Muscle of back (tissue), 11 donors: ENCODE measurements around the gene COL11A2. TPM values are rescaled to one million over a fixed set of nuclear protein-coding genes. Genes with fewer than 3 reads are reported as not detected.

Experiments used
- DNase-seq, 3 donors: peaks; one replicate each; pipeline versions ENCODE4 v3.0.0 to v3.0.0-alpha.2; 2013
- polyA plus RNA-seq, 10 donors: library from polyadenylated mRNA; unstranded; fragments of 120-200 nt; gene quantifications; one replicate each; pipeline ENCODE4 v1.2.1, GENCODE V29; 2013; ENCODE audit not compliant: insufficient read length in 10 of 10

COL11A2 gene
- polyA plus RNA-seq, 10 donors: 20.5 to 134 (median 61.0) TPM

- no peak for DNase-seq
These were observed 2.2 kb upstream of the COL11A2 start for GRCh38 chr6:33194431-33194979.

DNA sequence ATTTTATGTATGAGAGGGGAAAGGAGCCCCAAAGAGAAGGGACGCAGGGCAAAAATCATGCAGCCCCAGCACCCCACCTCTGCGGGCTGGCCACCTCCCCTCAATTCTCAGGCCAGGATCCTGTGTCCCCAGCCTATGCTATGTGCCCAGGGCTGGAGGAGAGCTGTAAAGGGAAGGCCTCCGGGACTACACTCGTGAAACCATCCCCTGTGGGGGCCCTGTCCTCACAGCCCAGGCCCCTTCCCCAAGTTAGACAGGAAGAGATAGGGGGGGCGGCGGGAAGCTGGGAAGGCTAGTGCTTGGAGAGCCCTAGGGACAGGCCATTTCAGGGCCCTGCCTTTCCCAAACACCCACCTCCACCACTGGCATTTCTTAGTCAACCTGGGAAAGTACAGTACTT, 1.4 kb upstream of the COL11A2 start:
- no peak for DNase-seq

- peak in 1 of 3 donors; percentile 42 for DNase-seq
These were observed 670 bp upstream of the COL11A2 start for GRCh38 chr6:33192671-33193602.

DNA sequence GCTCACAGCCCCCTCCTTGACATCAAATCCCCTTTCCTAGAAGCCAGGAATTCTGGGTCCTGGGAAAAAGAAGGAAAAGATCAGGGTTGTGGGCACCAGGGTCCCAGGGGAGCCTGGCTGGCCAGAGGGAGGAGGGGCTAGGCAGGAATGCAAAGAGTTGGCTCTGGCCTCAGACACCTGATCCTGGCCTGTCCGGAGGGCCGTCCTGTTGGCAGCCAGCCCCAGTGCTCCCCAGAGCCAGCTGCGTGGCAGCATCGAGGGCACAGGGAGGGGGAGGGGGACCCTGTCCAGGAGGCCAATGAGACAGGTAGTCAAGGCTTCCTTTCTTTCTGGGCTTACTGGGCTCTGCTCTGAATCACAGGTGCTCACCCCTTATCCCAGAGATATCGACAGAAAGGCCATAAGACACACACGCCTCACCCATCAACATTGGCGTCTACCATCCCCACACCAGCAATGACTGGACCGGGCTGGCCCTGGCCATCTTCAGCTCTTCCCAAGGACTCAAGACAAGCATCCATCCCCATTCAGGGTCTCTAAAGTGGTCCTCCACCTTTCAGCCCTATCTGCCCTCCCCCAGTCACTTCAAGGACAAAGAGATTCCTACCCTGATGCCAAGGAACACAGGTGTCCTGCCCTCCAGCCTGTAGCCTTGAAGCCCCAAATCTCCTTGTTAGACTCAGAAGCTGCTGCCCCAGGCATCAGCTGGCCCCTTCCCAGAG, 723 bp downstream of the COL11A2 start:
- DNase-seq: peak; percentile 34 to 51 (median 46)

DNA sequence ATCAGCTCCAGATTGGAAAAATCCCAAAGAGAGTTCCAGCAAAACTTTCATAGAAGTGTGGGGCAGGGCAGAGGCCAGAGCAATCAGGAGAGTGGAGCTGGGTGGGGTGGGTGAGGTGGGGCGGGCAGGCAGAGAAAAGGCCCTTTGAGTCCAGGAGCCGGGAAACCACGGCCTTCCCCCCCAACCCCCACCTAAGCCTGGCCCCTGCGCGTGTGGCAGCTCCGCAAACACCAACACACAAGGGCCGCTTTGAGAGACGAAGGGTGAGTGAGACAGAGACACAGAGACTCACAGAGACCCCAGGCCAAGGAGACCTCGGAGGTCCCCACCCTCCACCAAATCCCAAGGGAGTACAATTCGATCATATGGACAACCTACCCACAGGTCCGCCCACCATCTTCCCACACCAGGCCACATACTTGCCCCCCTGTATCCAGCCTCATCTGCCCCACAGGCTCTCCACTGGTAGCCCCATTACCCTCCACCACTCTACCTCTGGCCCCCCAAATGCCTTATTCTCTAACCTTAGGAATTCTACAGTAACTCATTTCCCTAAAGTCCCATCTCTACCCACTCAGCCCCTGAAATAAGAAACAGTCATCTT, 1.7 kb downstream of the COL11A2 start:
- DNase-seq: no peak

GRCh38 chr6:33189625-33190448, 2.4 kb downstream of the COL11A2 start:
- peak in 2 of 3 donors; percentile 46 to 71 for DNase-seq

- no peak for DNase-seq
These were observed 3.1 kb downstream of the COL11A2 start for GRCh38 chr6:33189164-33189563.

- no peak for DNase-seq
These were observed 4.5 kb downstream of the COL11A2 start for GRCh38 chr6:33187809-33188208.

DNA sequence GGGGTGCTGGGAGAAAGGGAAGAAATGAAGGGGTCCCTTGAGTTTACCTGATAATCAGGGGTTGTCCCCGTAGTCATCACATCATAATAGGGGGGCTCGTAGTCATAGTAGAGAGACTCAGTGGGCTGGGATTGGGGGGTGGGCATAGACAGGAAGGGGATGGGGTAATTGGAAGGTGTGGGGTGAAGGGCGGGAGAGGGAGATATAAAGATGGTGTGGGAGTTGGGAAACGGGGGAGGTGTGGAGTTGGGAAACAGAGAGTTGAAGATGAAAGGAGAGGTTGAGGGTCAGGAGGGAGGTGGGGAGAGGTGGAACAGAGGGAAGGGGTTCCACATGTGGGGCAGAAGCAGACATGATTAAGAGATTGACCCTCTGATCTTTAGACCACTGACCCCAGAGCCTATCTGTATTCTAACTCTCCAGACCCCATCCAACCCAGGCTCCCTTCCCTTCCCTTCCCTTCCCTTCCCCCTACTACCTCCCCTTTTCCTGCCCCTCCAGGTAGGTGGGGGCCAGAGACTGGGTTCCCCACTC, 6.5 kb downstream of the COL11A2 start:
- DNase-seq: no peak

DNA sequence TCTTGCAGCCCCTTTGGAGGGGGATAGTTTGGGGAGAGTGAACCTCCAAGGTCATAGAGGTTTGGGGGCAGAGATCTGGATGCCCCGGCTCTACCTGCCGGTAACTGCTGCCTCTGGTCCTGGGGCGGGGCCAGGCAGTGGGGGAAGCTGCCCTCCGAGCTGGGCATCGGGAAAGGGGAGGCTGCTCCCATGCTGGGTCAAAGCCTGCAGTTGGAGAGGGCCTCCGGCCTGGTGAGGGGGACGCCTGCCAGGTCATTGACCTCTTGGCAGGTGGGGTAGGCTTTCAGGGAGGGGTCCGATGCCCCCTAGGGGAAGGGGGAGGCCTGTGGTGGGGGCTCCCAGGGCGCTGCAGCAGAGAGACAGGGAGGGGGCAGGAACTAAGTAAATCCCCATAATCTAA, 7.1 kb downstream of the COL11A2 start:
- no peak for DNase-seq

- no peak for DNase-seq
These were observed 9.1 kb downstream of the COL11A2 start for GRCh38 chr6:33183071-33183683.

GRCh38 chr6:33181141-33181540, 11.1 kb downstream of the COL11A2 start:
- no peak for DNase-seq

- no peak for DNase-seq
These were observed 13.4 kb downstream of the COL11A2 start for GRCh38 chr6:33178755-33179475.

GRCh38 chr6:33177552-33178446, 14.5 kb downstream of the COL11A2 start:
- DNase-seq: no peak

GRCh38 chr6:33176906-33177305, 15.4 kb downstream of the COL11A2 start:
- no peak for DNase-seq

- DNase-seq: no peak
These were observed 16.7 kb downstream of the COL11A2 start for GRCh38 chr6:33175436-33176069.

DNA sequence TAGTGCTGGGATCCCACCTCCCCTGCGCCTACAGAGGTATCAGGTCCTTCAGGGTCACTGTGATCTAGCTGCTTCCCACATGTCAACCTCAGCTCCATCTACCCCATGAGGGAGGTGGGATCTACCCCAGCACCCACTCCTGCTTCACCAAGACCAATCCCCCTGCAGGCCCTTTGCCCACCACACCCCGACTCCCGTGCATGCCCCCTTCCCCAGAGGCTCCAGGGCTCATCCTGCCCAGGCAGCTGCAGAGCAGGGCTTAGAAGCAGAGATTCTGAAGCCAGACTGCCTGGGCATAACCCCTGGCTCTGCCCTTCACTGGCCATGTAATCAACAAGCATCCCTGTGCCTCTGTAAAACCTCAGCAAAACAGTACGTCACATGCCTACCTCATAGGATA, 17.5 kb downstream of the COL11A2 start:
- no peak for DNase-seq

- no peak for DNase-seq
These were observed 18.6 kb downstream of the COL11A2 start for GRCh38 chr6:33173535-33174180.
